Ovary (tissue), 3 donors: ENCODE measurements around the gene MRPL9.

Source experiments
- POLR2A ChIP-seq: fragments of 450-650 bp; IDR thresholded peaks from one replicate; pipeline ENCODE4 v1.6.1; 2017; ENCODE audit warnings: antibody characterized with exemption, mild to moderate bottlenecking, moderate library complexity
- TF ChIP-seq, protein P1 (sequence below), 3 donors: fragments of 450-650 bp in 2 of 3; fragments of 200-600 bp in 1 of 3; IDR thresholded peaks; one replicate each; pipeline versions ENCODE4 v1.5.1 to v1.8.0; 2016 to 2022; ENCODE audit warnings: antibody characterized with exemption in 3 of 3, mild to moderate bottlenecking in 1 of 3
- donor health status: DM: no; HTN: no; CAD: no.

DNA sequence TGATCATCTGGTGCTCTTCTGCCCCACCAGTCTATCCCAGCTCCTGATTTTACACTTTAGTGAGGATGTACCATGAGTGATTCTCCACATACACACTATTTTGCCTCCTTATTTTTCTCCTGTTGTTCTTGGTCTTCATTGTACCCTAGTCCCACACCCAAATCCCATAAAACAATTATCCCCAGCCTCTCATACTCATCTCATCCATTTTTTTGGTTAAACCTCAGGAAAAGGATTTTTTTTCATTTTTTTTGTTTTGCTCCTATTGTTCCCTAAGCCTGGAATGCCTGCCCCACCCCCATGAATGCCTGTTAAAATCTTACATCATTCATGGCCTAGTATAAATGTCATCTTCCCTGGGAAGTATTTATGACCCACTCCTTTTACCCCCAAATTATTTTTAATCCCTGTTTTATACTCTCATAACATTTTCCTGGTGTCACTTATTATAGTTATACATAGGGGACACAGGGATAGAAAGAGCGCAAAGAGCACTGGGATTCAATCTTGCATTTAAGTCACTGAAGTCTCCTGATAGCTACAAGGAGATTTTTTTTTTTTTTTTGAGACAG, 46.8 kb upstream of the MRPL9 start:
- no peak for TF ChIP-seq POLR2A
- TF ChIP-seq, protein P1, sequence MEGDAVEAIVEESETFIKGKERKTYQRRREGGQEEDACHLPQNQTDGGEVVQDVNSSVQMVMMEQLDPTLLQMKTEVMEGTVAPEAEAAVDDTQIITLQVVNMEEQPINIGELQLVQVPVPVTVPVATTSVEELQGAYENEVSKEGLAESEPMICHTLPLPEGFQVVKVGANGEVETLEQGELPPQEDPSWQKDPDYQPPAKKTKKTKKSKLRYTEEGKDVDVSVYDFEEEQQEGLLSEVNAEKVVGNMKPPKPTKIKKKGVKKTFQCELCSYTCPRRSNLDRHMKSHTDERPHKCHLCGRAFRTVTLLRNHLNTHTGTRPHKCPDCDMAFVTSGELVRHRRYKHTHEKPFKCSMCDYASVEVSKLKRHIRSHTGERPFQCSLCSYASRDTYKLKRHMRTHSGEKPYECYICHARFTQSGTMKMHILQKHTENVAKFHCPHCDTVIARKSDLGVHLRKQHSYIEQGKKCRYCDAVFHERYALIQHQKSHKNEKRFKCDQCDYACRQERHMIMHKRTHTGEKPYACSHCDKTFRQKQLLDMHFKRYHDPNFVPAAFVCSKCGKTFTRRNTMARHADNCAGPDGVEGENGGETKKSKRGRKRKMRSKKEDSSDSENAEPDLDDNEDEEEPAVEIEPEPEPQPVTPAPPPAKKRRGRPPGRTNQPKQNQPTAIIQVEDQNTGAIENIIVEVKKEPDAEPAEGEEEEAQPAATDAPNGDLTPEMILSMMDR (IDR thresholded peaks at IDR 0.05): no peak
